A673 (cell line): ENCODE measurements around the gene TRPM2. TPM values are rescaled to one million over a fixed set of nuclear protein-coding genes. Genes with fewer than 3 reads are reported as not detected.

Experiments used
- BruUV-seq: library from RNA; stranded (reverse); fragments of 400-500 nt; replicated peaks from 2 replicates; lab custom pipeline; 2021; lab: Mats Ljungman, UMichigan
- CTCF ChIA-PET: fragments of 300-600 bp; sonication (Branson Sonifier 250); formaldehyde crosslinking; loops from one replicate; lab custom pipeline; 2022; ENCODE audit warnings: antibody characterized with exemption; lab: Charles Lee
- POLR2A ChIA-PET: fragments of 300-600 bp; sonication (Branson Sonifier 250); formaldehyde crosslinking; loops from one replicate; lab custom pipeline; 2022; ENCODE audit warnings: antibody characterized with exemption; ENCODE audit not compliant: low non-redundant PET; lab: Charles Lee
- DNase-seq: peaks from one replicate; pipeline ENCODE4 v3.0.0-alpha.2; 2015; ENCODE audit warnings: low spot score
- H3K27ac ChIP-seq: fragments of 200-600 bp; sonication (generic); 2 replicates; pipeline ENCODE4 v1.5.1; 2016; ENCODE audit warnings: mixed run types, low read depth, mild to moderate bottlenecking, mixed read lengths, antibody characterized with exemption, low read length; ENCODE audit not compliant: poor library complexity, severe bottlenecking
- H3K27me3 ChIP-seq: fragments of 200-600 bp; sonication (generic); replicated peaks from 2 replicates; pipeline ENCODE4 v1.6.1; 2017; ENCODE audit warnings: mixed run types, low read depth, mild to moderate bottlenecking, mixed read lengths, antibody characterized with exemption, low read length; ENCODE audit not compliant: insufficient read depth, poor library complexity
- H3K36me3 ChIP-seq: fragments of 200-600 bp; sonication (generic); 2 replicates; pipeline ENCODE4 v1.6.1; 2016; ENCODE audit warnings: mixed run types, mild to moderate bottlenecking, mixed read lengths, antibody characterized with exemption, low read length; ENCODE audit not compliant: insufficient read depth, poor library complexity, severe bottlenecking
- H3K4me1 ChIP-seq: fragments of 200-600 bp; sonication (generic); 2 replicates; pipeline ENCODE4 v1.6.1; 2017; ENCODE audit warnings: mixed run types, mild to moderate bottlenecking, mixed read lengths, antibody characterized with exemption, low read length; ENCODE audit not compliant: insufficient read depth, poor library complexity, severe bottlenecking
- H3K4me3 ChIP-seq: fragments of 200-600 bp; sonication (generic); 2 replicates; pipeline ENCODE4 v1.5.1; 2016; ENCODE audit warnings: low read depth, mixed run types, mild to moderate bottlenecking, mixed read lengths, low read length; ENCODE audit not compliant: poor library complexity, severe bottlenecking
- H3K9me3 ChIP-seq: fragments of 200-600 bp; sonication (generic); 2 replicates; pipeline ENCODE4 v1.6.1; 2016; ENCODE audit warnings: mixed run types, low read depth, mild to moderate bottlenecking, mixed read lengths, antibody characterized with exemption, low read length; ENCODE audit not compliant: poor library complexity, severe bottlenecking
- CTCF ChIP-seq: fragments of 300-800, 200-600 bp; sonication (generic); conservative IDR thresholded peaks from 2 replicates; pipeline ENCODE4 v1.5.1; 2017; ENCODE audit warnings: low read depth, mild to moderate bottlenecking, antibody characterized with exemption, low read length, moderate library complexity, mixed read lengths
- EZH2 ChIP-seq: fragments of 200-600 bp; sonication (generic); IDR thresholded peaks from 2 replicates; pipeline ENCODE4 v1.6.1; 2017; ENCODE audit warnings: borderline replicate concordance, low read depth, mild to moderate bottlenecking, mixed read lengths, antibody characterized with exemption, low read length; ENCODE audit not compliant: poor library complexity, severe bottlenecking
- intact Hi-C: fragments of 100-400 bp; cut with micrococcal nuclease; formaldehyde crosslinking; loops from one replicate; pipeline ENCODE4 v1.10.0; 2022; ENCODE audit not compliant: unreplicated experiment
- total RNA-seq: library from RNA; stranded (reverse); gene quantifications from 2 replicates; pipeline ENCODE4 v1.2.3, GENCODE V29; 2021

Gene TRPM2
- total RNA-seq, 1 experiment from 2014 or later, result 0.21 TPM

GRCh38 chr21:44407493-44407892 lies 54.1 kb downstream of the TRPM2 start:
- POLR2A ChIA-PET, result interaction anchor here (0.7 kb wide), 1 partner anchor 879 kb away, joined by 5 read pairs; no protein-coding TSS in a partner anchor
- Histone ChIP-seq H3K4me1 (no peaks in the 10 kb centered on the region), H3K27me3 (no peaks in the 10 kb centered on the region), H3K4me3 (no peak overlapping the region), H3K27ac (no peak overlapping the region), H3K36me3 (no peaks in the 10 kb centered on the region), H3K9me3 (no peaks in the 10 kb centered on the region)
- CTCF ChIA-PET, result interaction anchor here (0.5 kb wide), 1 partner anchor 27 kb away, joined by 3 read pairs; no protein-coding TSS in a partner anchor
- TF ChIP-seq EZH2, result no peak
- BruUV-seq, result no TSS peak
- DNase-seq, result peak; percentile 35
- intact Hi-C loops, result no loop called here

- no peaks in the 10 kb centered on the region for H3K27me3 ChIP-seq
- DNase-seq, result no peak
- no peak overlapping the region for H3K27ac ChIP-seq
- no peak overlapping the region for H3K4me3 ChIP-seq
- no TSS peak for BruUV-seq
- TF ChIP-seq CTCF (no peak), EZH2 (no peak)
- no peaks in the 10 kb centered on the region for H3K36me3 ChIP-seq
- no peaks in the 10 kb centered on the region for H3K9me3 ChIP-seq
- POLR2A ChIA-PET, result no interaction called here
- H3K4me1 ChIP-seq, result no peaks in the 10 kb centered on the region
- intact Hi-C loops, result no loop called here
- CTCF ChIA-PET, result no interaction called here
Observed at GRCh38 chr21:44408226-44408625, 54.8 kb downstream of the TRPM2 start.

- no peak for DNase-seq
- CTCF ChIA-PET, result no interaction called here
Observed at GRCh38 chr21:44413566-44414290, 60.3 kb downstream of the TRPM2 start.

More at GRCh38 chr21:44413566-44414290, 60.3 kb downstream of the TRPM2 start:
- H3K27ac ChIP-seq, result no peak overlapping the region
- no peaks in the 10 kb centered on the region for H3K36me3 ChIP-seq
- H3K27me3 ChIP-seq, result no peaks in the 10 kb centered on the region
- H3K4me3 ChIP-seq, result no peak overlapping the region
- TF ChIP-seq EZH2, result no peak
- no peak for TF ChIP-seq CTCF
- intact Hi-C loops, result no loop called here
- POLR2A ChIA-PET, result no interaction called here
- BruUV-seq, result no TSS peak
- H3K4me1 ChIP-seq, result no peaks in the 10 kb centered on the region
- no peaks in the 10 kb centered on the region for H3K9me3 ChIP-seq
